CD14-positive monocyte (primary cell): ENCODE data around the gene ZNF146. TPM values are rescaled to one million over a fixed set of nuclear protein-coding genes. Genes with fewer than 3 reads are reported as not detected.

Experiments used
- DNase-seq, 3 donors: peaks; one replicate each; pipeline ENCODE4 v3.0.0-alpha.2; 2011 to 2022
- H2AFZ ChIP-seq: 2 replicates; pipeline ENCODE4 v1.6.0; 2012; ENCODE audit warnings: mild to moderate bottlenecking, low read depth, low read length, inconsistent platforms; ENCODE audit not compliant: insufficient read depth, poor library complexity, severe bottlenecking
- H3K27ac ChIP-seq, 2 donors: 1 replicate in 1 of 2; 2 replicates in 1 of 2; pipeline ENCODE4 v1.5.1; 2012 to 2013; ENCODE audit warnings: low read length in 2 of 2, control low read depth in 1 of 2, inconsistent platforms in 1 of 2, low read depth in 1 of 2, mild to moderate bottlenecking in 1 of 2
- H3K27me3 ChIP-seq, 2 donors: one replicate each; pipeline versions ENCODE4 v1.6.0 to v1.6.1; 2011 to 2013; ENCODE audit warnings: low read length in 2 of 2; ENCODE audit not compliant: control insufficient read depth in 2 of 2, insufficient read depth in 2 of 2
- H3K36me3 ChIP-seq, 2 donors: replicated peaks in 1 of 2; 1 replicate in 1 of 2; 2 replicates in 1 of 2; pipeline versions ENCODE4 v1.5.1 to v1.6.1; 2012 to 2013; ENCODE audit warnings: low read length in 2 of 2, control low read depth in 1 of 2, inconsistent platforms in 1 of 2, mild to moderate bottlenecking in 1 of 2; ENCODE audit not compliant: insufficient read depth in 2 of 2, control insufficient read depth in 1 of 2
- H3K4me1 ChIP-seq, 2 donors: 1 replicate in 1 of 2; 2 replicates in 1 of 2; pipeline versions ENCODE4 v1.5.1 to v1.6.1; 2012 to 2013; ENCODE audit warnings: low read length in 2 of 2, control low read depth in 1 of 2, inconsistent platforms in 1 of 2, mild to moderate bottlenecking in 1 of 2, moderate library complexity in 1 of 2; ENCODE audit not compliant: insufficient read depth in 2 of 2, control insufficient read depth in 1 of 2
- H3K4me2 ChIP-seq: replicated peaks from 2 replicates; pipeline ENCODE3; 2012; ENCODE audit warnings: low read length, moderate library complexity, mild to moderate bottlenecking; ENCODE audit not compliant: poor library complexity, severe bottlenecking; ENCODE audit errors: extremely low read depth
- H3K4me3 ChIP-seq, 3 experiments: fragments of 200-600 bp in 1 of 3; sonication (generic) in 1 of 3; replicated peaks in 1 of 3; 1 replicate in 2 of 3; 2 replicates in 1 of 3; pipeline ENCODE4 v1.5.1; 2011 to 2013; ENCODE audit warnings: low read length in 3 of 3, mild to moderate bottlenecking in 3 of 3, control low read depth in 2 of 3, low read depth in 2 of 3, inconsistent platforms in 1 of 3, moderate library complexity in 1 of 3
- H3K79me2 ChIP-seq: 2 replicates; pipeline ENCODE4 v1.6.0; 2012; ENCODE audit warnings: mild to moderate bottlenecking, control low read depth, inconsistent platforms, low read length, moderate library complexity; ENCODE audit not compliant: insufficient read depth
- H3K9ac ChIP-seq: 2 replicates; pipeline ENCODE4 v1.6.0; 2017; ENCODE audit warnings: low read length, mild to moderate bottlenecking; ENCODE audit not compliant: insufficient read depth, poor library complexity, severe bottlenecking
- H3K9me3 ChIP-seq, 2 donors: replicated peaks in 1 of 2; 1 replicate in 1 of 2; 2 replicates in 1 of 2; pipeline versions ENCODE4 v1.5.1 to v1.6.1; 2012 to 2013; ENCODE audit warnings: low read length in 2 of 2, control low read depth in 1 of 2; ENCODE audit not compliant: control insufficient read depth in 1 of 2, insufficient read depth in 1 of 2
- H4K20me1 ChIP-seq: 2 replicates; pipeline ENCODE4 v1.6.0; 2012; ENCODE audit warnings: mild to moderate bottlenecking, low read length, control low read depth, moderate library complexity; ENCODE audit not compliant: insufficient read depth
- H3K27ac Mint-ChIP-seq, 7 donors: one replicate each; pipeline ENCODE4 v1.8.0; 2020; ENCODE audit warnings: mild to moderate bottlenecking in 7 of 7, mixed read lengths in 7 of 7, moderate library complexity in 6 of 7, inconsistent platforms in 2 of 7
- H3K27me3 Mint-ChIP-seq, 3 donors: one replicate each; pipeline ENCODE4 v1.8.0; 2021 to 2022; ENCODE audit warnings: low read depth in 3 of 3, mild to moderate bottlenecking in 3 of 3, mixed read lengths in 3 of 3, moderate library complexity in 3 of 3, inconsistent platforms in 1 of 3
- H3K36me3 Mint-ChIP-seq, 2 donors: one replicate each; pipeline ENCODE4 v1.8.0; 2020; ENCODE audit warnings: mixed read lengths in 2 of 2, inconsistent platforms in 1 of 2, mild to moderate bottlenecking in 1 of 2
- H3K4me1 Mint-ChIP-seq: one replicate; pipeline ENCODE4 v1.8.0; 2020; ENCODE audit warnings: mild to moderate bottlenecking, mixed read lengths
- H3K4me3 Mint-ChIP-seq, 2 donors: one replicate each; pipeline ENCODE4 v1.8.0; 2020; ENCODE audit warnings: mild to moderate bottlenecking in 2 of 2, mixed read lengths in 2 of 2, moderate library complexity in 1 of 2
- H3K9me3 Mint-ChIP-seq, 7 donors: one replicate each; pipeline ENCODE4 v1.8.0; 2020 to 2022; ENCODE audit warnings: mixed read lengths in 7 of 7, mild to moderate bottlenecking in 6 of 7, moderate library complexity in 6 of 7, inconsistent platforms in 2 of 7
- CTCF ChIP-seq: fragments of 200-600 bp; IDR thresholded peaks from one replicate; pipeline ENCODE4 v1.8.0; 2022; ENCODE audit warnings: antibody characterized with exemption, mild to moderate bottlenecking
- WGBS: methylation state at CpG from one replicate; pipeline ENCODE4 v1.1.5; 2013; ENCODE audit warnings: missing lambda C conversion rate; ENCODE audit not compliant: insufficient coverage; 5-methylcytosine and 5-hydroxymethylcytosine counted together
- intact Hi-C, 2 donors: fragments of 100-400 bp; cut with micrococcal nuclease; formaldehyde crosslinking; loops; one replicate each; pipeline versions ENCODE4 v1.15.0 to v1.15.1; 2023
- polyA plus RNA-seq, 3 donors: library from polyadenylated mRNA; depleted of rRNA in 1 of 3; unstranded in 2 of 3; stranded (reverse) in 1 of 3; fragments of 300-500 nt in 2 of 3; fragments of >200 nt in 1 of 3; fragmentation: Illumina TruSeq in 2 of 3; gene quantifications; 1 replicate in 2 of 3; 2 replicates in 1 of 3; pipeline ENCODE4 v1.2.3, GENCODE V29; 2012 to 2021

Gene ZNF146
- polyA plus RNA-seq, 3 donors, result 12.2 to 26.5 (median 15.8) TPM

DNA sequence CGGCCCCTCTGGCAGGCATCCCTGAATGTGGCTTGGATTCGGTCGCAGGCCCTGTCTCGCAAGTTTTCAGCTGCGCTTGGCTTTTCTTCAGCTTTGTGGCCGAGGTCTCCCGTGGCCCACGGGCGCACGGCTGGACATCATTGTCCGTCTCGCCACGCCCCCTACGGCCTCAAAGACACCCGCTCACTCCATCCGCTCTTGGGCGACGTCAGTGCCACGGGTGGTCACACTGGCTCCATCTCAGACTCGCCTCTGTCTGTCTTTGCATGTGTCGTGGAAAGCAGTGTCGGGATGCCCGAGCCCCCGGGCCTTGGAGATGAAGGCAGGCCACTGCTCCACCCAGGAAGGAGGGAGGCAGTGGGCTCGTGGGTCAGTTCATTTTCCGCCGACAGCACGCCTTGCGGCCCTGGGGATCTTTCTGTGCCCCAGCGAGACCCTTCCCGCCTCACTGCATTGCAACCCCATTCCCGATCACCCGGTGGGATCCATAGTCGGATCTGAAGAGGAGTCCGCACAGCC is 51.0 kb downstream of the ZNF146 start:
- Histone ChIP-seq H3K4me3 (no peak overlapping the region), H3K9me3 (peaks cover 40 to 59% of the 10 kb centered on the region in 2 donors), H2AFZ (no peak overlapping the region), H3K36me3 (no peaks in the 10 kb centered on the region), H3K4me1 (no peaks in the 10 kb centered on the region), H3K9ac (no peak overlapping the region), H3K27me3 (no peaks in the 10 kb centered on the region), H4K20me1 (no peaks in the 10 kb centered on the region), H3K79me2 (no peaks in the 10 kb centered on the region), H3K4me2 (no peak overlapping the region), H3K27ac (no peak overlapping the region)
- H3K4me1 Mint-ChIP-seq, result no peaks in the 10 kb centered on the region
- 95% methylated on average over 34 of the region's 35 CpGs for WGBS
- peak overlapping the region in 1 of 7 donors; percentile 26 for H3K27ac Mint-ChIP-seq
- H3K4me3 Mint-ChIP-seq, result no peak overlapping the region
- no peaks in the 10 kb centered on the region for H3K27me3 Mint-ChIP-seq
- intact Hi-C loops, result no loop called here
- DNase-seq, result no peak
- peaks cover 3 to 64% (median 51%) of the 10 kb centered on the region in 7 donors for H3K9me3 Mint-ChIP-seq
- no peaks in the 10 kb centered on the region for H3K36me3 Mint-ChIP-seq
- TF ChIP-seq CTCF, result no peak

- no peak for TF ChIP-seq CTCF
- H3K4me1 Mint-ChIP-seq, result no peaks in the 10 kb centered on the region
- Histone ChIP-seq H3K79me2 (no peaks in the 10 kb centered on the region), H3K36me3 (no peaks in the 10 kb centered on the region), H4K20me1 (no peaks in the 10 kb centered on the region), H3K4me2 (no peak overlapping the region), H3K4me1 (no peaks in the 10 kb centered on the region), H2AFZ (no peak overlapping the region), H3K9me3 (peaks cover 40 to 57% of the 10 kb centered on the region in 2 donors), H3K27ac (no peak overlapping the region), H3K4me3 (no peak overlapping the region), H3K27me3 (no peaks in the 10 kb centered on the region), H3K9ac (no peak overlapping the region)
- no peaks in the 10 kb centered on the region for H3K36me3 Mint-ChIP-seq
- no peaks in the 10 kb centered on the region for H3K27me3 Mint-ChIP-seq
- no peak overlapping the region for H3K27ac Mint-ChIP-seq
- H3K9me3 Mint-ChIP-seq, result peaks cover 3 to 64% (median 51%) of the 10 kb centered on the region in 7 donors
- no peak overlapping the region for H3K4me3 Mint-ChIP-seq
- 93% methylated on average over 38 of the region's 50 CpGs for WGBS
- intact Hi-C loops, result no loop called here
- DNase-seq, result no peak
These were observed 51.6 kb downstream of the ZNF146 start for GRCh38 chr19:36266375-36266961.
